Suprapubic skin (tissue), 4 donors: ENCODE results near the gene CCDC137.

ENCODE experiments used
- CTCF ChIP-seq, 2 donors: fragments of 200-600 bp in 1 of 2; fragments of 450-650 bp in 1 of 2; sonication (generic) in 1 of 2; IDR thresholded peaks; one replicate each; pipeline ENCODE4 v1.5.1; 2016 to 2019; ENCODE audit warnings: antibody characterized with exemption in 2 of 2, mild to moderate bottlenecking in 1 of 2, moderate library complexity in 1 of 2
- EP300 ChIP-seq: sonication (generic); formaldehyde crosslinking; IDR thresholded peaks from one replicate; pipeline ENCODE4 v1.6.1; 2017; ENCODE audit warnings: antibody characterized with exemption
- POLR2A ChIP-seq, 2 donors: fragments of 450-650 bp; IDR thresholded peaks; one replicate each; pipeline ENCODE4 v1.6.1; 2017; ENCODE audit warnings: antibody characterized with exemption in 2 of 2, mild to moderate bottlenecking in 2 of 2, moderate library complexity in 2 of 2
- POLR2AphosphoS5 ChIP-seq, 3 donors: sonication (generic); formaldehyde crosslinking; IDR thresholded peaks; one replicate each; pipeline ENCODE4 v1.6.1; 2017; ENCODE audit warnings: antibody characterized with exemption in 3 of 3

- TF ChIP-seq CTCF (IDR thresholded peaks at IDR 0.05) (no peak), POLR2AphosphoS5 (IDR thresholded peaks at IDR 0.05) (no peak), POLR2A (IDR thresholded peaks at IDR 0.05) (no peak), EP300 (no peak)
Observed at GRCh38 chr17:81681672-81682071, 15.1 kb downstream of the CCDC137 start.
